Germinal center (tissue), 1 donor: ENCODE results near the gene NKAPL.
"Not testable (repeated sequence)": the region's sequence is repeated elsewhere in the genome, so short reads cannot be mapped to it uniquely, and the experiment has no call there.

Experiments used
- DNase-seq: peaks from one replicate; pipeline ENCODE4 v3.0.0; 2012; ENCODE audit warnings: mixed read lengths, low spot score

The NKAPL gene

GRCh38 chr6:28296520-28297060 is 37.5 kb downstream of the NKAPL start:
- DNase-seq: no peak

DNA sequence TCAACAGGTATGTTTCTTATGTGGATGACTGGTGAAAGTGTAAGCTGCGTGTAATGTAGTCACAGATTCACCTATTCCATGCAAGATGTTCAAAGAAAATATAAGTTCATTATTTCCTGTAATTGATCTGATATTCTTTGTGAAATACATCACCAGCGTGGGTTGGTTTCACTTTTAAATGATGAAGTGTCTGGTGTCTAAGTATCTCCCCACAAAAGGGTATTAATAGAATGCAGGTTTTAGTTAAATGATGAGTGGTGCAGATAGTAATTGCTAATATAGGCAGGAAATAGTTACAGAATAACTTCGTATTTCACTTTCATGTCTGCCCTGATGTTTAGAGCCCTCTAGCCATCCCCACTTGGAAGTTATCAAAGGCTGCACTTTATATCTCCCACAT is 44.5 kb downstream of the NKAPL start:
- DNase-seq: no peak

- DNase-seq: not testable (repeated sequence)
Observed at GRCh38 chr6:28306363-28306762, 47.3 kb downstream of the NKAPL start.
